Activated CD4-positive, alpha-beta T cell treated with anti-CD3 and anti-CD28 coated beads for 48 hours (primary cell): ENCODE data around the gene AP4E1.
A peak's percentile ranks its signal among the peaks of the same experiment; 100 is the strongest.
"Not testable (repeated sequence)": the region's sequence is repeated elsewhere in the genome, so short reads cannot be mapped to it uniquely, and the experiment has no call there.

ENCODE experiments used
- DNase-seq: peaks from one replicate; pipeline ENCODE4 v3.0.0-alpha.2; 2020

Gene AP4E1

DNA sequence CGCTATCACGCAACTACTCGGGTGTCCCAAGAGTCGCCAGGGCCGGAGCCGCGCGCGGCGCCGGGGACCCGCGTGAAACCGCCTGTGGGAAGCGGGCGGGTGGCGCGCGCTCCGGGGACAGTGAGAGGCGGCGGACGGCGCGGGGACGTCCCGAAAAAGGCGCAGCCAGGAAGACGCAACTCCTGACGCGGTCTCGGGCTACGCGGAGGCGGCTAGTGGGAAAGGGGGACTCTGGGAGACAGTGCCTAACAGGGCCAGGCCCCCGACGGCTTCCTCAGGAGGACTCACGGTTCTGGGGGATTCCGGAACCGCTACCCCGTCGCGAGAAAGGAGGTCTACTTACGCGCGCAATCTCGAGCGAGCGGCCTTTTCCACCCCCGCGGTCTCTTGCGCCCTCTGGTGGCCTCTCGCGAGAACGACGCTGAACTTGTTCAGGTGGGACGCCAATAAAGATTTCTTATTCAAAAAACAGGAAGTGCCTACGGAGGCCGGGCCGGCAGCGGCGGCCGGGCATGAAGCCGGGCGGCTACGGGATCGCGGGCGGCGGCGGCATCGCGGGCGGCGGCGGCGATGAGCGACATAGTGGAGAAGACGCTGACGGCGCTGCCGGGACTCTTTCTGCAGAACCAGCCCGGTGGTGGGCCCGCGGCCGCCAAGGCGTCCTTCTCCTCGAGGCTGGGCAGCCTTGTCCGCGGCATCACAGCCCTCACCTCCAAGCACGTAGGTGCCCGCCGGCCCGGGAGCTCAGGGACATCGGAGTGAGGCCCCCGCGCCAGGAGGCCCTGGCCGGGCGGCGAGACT is at the start of gene AP4E1:
Gene AP4E1, plus strand, starts transcription at position 475 of the 801 bp plus-strand sequence. Its CDS starts 96 bp downstream, at position 571.
- DNase-seq = peak; percentile 96

DNA sequence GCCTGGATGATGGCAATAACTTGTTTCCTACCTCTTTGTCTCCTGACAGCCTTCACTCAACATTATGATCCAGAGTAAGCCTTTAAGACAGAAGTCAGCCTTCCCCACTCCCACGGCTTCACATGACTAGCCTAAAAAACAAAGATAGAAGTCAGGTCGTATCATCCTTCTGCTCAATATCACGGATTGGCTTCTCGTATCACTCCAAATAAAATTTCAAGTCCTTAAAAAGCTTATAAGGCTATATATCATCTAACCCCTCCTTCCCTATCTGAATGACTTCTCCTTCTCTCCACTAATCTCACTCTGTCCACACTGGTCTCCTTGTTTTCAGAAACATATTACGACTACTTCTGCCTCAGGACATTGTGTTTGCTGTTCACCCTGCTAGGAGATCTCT is 47.7 kb upstream of the AP4E1 start:
- no peak for DNase-seq

DNA sequence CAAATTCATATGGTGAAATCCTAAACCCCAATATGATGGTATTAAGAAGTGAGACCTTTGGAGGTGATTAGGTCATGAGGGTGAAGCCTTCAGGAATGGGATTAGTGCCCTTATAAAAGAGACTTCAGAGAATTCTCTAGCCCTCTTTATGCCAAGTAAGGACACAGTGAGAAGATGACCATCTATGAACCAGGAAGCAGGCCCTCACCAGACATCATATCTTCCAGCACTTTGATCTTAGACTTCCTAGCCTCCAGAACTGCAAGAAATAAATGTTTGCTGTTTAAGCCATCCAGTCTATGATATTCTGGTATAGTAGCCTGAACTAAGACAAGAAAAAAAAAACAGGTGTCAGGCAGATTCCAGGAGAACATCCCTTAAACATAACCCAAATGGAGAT is 45.9 kb upstream of the AP4E1 start:
- DNase-seq = no peak

DNA sequence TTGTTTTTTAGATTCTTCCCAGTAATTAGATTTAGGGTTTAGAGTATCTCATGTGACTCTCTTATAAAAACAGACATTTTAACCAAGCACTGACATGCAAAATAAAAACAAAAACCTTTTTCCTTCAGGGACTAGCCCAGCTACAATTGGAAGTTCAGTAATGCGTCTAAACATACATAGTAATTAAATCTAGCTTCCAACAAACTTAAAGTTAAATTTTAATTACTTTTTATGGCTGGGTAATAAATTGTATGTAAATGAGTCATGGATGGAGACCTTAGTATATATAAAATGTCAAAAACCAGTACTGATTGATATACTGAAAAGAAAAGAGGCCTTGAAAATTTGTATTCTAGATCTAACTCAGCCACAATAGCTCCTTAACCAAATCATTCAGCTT is 43.6 kb upstream of the AP4E1 start:
- no peak for DNase-seq

DNA sequence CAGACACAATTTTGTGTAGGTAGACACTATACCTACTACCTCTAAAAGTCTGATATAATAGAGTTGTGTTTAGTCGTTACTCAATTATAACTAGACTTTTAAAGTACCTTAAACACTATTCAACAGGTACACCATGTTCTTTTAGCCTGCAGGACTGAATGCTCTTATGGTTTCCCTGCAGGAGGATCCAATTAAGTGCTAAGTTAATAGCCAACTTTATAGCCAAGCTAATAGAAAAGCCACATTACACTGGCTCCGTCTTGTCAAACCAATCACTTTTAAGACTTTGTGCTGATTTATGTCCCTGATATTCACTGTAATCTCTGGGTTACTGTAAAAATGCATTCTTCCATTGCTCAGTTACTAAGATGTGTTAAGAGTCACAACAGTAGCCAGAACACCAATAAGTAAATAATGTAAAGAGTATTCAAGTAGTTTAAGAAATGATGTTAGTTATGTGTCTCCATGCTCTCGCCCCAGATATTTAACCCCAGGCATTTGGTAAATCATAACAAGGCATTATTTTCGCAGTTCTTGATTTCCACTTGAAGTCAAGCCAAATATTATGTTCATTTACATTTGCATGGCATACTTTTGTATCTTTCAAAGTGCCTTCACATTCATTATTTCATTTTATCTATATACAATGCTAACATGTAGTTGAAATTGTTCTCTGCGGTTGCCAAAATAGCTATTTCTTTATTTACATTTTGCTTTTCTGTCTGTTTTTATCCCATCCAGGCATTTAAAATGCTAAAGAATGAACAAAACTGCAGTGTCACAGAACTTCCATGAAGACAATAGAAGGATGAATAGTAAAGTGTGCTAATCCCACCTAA is 42.7 kb upstream of the AP4E1 start:
- DNase-seq = no peak

DNA sequence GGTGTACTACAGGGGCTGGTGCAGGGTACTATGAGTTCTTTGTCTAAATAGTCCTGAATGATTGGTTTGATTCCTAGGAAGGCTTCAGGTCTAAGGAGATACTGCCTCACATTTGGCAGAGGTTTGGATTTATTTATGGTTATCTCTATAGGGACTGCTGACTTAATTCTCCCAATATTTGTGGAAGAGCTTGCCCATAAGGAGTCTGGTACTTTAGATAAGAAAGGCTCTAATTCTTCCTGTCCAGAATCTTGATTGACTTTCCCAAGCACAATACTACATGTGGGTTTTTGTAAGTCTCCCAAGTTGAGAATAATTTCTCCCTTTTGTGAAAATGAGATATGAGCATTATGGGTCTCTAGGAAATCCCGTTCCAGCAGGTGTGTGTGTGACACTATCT is 36.7 kb upstream of the AP4E1 start:
- DNase-seq = no peak

DNA sequence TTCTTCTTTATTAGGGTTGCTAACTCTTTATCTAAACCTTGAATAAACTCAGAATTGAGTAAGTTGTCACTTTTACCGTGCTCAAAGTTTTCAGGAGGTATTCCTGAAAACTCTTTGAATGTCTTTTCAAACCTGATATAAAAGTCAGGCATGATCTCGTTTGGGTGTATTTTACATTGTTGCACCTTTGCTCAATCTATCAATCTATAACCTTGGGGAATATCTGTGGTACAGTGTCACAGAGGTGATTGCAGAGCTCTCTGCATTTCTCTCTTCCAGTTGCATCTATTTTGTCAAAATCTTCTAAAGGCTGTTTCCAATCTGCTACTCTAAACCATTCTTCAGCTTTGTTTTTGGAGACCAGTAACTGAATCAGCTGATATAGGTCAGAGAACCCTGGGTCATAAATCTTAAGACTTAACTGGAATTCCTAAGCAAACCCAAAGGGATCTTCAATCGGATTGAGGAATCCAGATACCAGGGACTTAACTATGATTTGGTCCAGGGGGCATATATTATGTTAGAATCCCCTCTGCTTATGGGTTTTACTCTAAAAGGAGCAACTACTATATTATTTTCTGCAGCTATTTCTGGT is 35.6 kb upstream of the AP4E1 start:
- no peak for DNase-seq

DNA sequence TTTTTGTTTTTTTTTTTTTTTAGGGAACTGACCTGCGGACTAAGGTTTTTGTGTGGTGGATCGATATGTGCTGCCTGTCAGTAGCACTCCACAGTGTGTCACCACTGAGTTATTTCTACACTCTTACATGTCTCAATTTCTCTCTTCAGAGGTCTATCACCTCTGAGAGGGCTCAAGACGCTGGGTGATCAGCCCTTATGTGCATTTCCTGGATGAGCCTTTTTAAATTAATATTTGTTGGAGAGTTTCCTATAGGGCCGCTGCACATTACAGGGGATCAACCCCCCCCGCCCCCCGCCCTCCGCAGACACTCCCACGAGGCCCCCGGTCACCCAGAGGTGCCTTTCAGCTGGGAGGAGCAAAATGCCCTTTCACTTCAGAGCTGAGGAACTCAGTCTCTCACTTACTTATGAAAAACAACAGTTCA is 34.5 kb upstream of the AP4E1 start:
- DNase-seq = no peak

DNA sequence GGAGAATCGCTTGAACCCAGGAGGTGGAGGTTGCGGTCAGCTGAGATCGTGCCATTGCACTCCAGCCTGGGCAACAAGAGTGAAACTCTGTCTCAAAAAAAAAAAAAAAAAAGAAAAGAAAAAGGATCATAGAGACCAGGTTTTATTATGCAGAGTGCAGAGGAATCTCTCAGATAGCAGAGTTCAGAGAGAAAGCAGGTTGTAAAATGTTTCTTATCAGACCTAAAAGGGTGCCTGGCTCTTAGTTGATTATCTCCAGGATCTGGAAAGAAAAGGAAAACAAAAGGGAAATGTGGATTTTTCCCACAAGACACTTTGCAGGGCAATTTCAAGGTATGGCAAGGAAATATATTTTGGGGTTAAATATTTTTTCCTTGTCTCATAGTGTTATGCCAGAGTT is 33.2 kb upstream of the AP4E1 start:
- not testable (repeated sequence) for DNase-seq

DNA sequence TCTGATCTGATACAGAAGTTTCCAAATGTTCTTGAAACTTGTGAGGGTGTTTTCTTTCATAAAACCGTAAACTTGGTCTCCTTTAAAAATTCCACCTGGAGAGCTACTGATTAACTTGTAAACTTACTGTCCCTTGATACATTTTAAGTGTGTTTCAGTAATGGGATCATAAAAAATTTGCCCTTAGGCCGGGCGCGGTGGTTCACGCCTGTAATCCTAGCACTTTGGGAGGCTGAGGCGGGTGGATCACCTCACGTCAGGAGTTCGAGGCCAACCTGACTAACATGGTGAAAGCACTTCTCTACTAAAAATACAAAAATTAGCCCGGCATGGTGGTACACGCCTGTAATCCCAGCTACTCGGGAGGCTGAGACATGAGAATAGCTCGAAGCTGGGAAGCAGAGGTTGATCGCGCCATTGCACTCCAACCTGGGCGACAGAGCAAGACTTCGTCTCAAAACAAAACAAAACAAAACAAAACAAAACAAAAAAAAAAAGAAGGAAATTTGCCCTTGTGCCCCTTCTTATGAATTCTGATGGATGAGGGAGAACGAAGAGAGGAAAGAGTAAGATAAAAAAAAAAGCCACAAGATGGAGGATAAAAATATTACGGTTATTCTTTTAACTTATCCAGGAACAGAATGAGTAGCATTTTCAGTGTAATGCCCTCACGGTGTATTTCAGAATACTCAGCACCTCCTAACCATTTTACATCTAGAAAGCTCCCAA is 32.1 kb upstream of the AP4E1 start:
- DNase-seq = no peak

DNA sequence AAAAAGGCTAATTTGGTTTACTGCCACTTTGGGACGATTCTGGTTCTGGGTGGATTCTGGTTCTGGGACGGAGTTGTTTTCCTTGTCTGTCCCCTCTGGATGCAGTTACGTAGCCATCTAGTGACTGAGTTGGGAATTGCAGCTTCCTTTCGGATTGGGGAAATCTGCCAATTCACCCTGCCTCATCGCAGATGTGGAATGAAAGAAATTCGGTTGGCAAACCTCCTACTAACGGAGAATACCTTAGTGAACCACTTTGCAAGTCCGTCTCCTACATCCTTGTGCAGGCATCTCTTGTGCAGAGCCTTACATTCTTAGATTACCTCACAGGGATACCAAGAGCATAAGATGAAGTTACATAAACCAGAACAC is 31.5 kb upstream of the AP4E1 start:
- DNase-seq = peak; percentile 73

DNA sequence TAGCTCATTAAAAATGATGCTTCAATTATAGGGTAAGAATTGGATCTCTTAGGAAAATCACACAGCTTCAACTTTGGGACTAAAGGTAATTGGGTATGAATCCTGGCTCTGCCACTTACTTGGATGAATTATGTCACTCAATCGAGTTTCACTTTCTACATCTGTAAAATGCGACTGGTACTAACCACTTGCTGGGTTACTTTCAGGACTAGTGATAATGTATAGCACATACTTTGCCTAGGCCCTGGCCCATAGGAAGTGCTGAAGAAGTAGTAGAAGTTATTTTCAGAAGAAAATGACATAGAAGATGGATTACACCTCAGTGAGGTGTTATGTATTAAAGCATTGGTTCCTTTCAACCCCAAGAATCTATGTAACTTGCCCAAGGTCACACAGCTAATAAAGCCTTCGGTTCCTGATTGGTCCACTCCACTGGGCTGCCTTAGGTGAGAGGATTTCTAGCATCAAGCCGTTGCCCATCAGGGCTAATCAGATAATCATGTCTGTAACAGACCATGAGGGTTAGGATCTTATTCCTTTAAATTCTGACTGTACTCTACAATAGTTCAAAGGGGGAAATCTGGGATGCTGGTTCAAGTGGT is 29.4 kb upstream of the AP4E1 start:
- DNase-seq = peak; percentile 39

DNA sequence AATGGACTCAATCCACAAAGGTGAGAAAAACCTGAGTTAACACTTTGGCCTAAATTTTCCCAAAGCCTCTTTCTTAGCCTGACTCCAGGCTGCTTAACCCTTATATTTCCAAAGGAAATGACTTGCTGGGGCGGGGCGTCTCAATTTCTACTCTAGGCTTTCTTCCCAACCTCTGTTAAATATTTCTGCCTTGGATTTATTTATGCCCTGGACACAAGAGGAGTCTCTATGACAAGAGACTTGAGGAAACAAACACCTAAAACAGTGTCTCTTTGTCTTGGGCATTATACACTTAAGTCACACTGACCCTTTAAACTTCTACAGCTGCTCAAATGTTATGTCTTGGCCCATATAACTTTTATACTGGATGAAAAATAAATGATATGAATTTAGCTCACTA is 28.3 kb upstream of the AP4E1 start:
- no peak for DNase-seq

DNA sequence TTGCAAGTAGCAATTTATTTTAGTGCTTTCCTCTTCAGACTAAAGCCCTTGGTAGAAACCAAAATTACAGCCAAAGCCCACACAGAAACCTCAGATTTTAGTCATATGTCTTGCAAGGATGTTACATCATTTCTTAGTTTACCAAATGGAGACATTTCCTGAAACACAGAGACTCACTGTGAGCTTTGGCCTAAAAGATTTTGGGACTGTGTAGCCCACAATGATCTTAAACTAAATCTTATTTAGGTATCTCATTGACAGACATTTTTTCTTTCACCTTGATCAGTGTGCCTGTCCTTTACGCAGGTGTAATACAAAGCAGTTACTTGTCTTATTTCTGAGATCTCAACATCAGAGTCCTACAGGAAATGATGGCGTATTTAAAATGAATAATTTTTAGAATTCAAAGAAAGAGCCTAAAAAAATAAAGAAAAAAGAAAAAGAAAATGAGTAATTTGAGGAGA is 27.8 kb upstream of the AP4E1 start:
- DNase-seq = no peak

DNA sequence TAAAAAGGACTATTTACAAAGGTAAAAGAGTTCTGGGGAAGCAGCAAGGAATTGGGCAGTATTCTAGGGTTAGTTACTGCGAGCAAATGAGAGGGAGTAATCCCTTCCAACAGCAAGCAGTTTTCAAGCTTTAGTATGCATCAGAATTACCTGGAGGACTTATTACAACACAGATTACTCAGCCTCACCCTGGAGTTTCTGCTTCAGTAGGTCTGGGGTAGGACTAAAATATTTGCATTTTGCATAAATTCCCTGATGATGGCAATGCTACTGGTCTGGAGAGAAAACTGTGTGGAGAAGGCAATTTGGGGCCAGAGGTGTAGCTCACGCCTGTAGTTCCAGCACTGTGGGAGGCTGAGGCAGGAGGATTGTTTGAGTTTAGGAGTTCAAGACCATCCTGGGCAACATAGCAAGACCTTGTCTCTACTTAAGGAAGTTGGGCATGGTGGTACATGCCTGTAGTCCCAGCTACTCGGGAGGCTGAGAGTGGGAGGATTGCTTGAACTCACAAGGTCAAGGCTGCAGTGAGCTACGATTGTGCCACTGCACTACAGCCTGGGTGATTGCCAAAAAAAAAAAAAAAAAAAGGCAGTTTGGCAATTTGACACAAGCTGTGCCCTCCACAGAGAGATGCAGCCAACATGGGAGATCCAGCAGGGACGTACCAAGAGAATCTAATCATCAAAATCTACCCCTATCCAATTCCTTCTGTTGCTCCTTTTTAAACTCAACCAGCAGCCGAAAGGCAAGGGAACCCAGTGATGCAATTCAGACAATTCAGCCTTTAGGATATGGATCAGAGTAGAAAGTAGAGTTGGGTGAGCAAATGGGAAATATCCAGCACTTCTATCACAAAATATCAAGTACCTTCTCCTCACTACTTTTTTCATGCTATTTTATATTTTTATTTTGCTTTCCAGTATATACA is 27.1 kb upstream of the AP4E1 start:
- peak; percentile 5 for DNase-seq

DNA sequence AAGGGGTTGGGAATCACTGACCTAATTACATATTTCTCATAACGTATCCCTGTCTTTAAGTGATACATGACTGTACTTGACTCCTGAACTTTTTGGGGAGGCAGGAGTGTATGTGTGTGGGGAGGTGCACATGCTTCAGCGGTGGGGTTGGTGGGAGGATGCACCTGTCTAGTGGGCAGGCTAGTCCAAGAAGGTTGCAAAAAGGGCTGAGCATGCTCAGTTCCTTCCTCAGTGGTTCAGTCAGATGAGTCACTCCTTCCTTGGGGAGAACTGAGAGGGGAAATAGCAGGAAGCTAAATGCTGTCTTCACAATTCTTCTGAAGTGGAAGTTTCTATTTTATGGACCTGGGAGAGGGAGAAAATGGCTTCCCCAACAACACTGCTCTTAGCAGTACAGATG is 24.6 kb upstream of the AP4E1 start:
- peak; percentile 11 for DNase-seq

DNA sequence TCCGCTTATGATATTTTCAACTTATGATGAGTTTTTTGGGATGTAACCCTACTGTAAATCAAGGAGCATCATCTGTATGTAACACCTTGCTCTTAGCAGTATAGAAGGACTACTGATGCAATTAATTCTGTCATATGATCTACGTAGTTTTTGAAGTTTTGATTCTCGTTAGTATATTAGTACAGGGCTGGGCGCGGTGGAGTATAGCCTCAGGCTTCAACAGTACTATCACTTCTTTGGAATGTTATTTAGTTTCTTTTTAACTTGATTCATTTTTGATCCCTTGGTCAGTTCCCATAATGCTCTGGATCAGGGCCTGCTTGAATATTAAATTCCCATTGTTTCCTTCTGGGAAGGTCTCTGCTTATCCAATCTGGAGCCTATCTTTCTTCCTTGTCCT is 23.9 kb upstream of the AP4E1 start:
- no peak for DNase-seq

DNA sequence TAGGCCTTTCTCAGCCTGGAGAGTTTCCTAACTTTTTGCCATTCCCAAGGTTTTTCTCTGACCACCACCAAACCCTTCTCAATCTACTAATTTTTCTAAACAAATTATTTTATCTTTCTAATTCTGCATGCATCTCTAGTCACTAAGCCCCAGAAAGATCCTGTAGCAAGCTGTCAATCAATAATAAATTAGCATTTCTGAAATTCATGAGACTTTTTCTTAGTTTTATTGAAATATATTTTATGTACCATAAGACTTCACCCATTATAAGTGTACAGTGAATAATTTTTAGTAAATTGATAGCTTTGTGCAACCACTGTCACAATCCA is 22.4 kb upstream of the AP4E1 start:
- DNase-seq = no peak

DNA sequence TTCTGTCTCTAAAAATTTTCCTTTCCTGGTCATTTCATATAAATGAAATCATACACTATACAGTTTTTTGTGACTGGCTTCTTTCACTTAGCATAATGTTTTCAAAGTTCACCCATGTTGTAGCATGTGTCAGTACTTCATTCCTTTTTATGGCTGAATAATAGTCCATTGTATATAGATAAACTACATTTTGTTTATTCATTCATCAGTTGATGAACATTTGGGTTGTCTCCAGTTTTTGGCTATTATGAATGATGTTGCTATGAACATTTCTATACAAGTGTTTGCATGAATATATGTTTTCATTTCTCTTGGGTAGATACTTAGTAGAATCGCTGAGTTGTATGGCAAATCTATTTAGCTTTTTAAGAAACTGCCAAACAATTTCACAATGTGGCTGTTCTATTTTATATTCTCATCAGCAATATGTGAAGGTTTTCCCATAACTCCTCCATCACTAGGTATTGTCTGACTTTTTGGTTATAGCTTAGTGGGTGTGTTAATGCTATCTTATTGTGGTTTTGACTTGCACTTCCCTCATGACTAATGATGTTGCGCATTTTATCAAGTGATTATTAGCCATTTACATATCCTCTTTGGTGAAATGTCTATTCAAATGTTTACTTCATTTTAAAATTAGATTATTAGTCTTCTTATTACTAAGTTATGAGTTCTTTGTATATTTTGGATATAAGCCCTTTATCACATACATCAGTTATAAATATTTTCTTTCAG is 21.7 kb upstream of the AP4E1 start:
- no peak for DNase-seq

DNA sequence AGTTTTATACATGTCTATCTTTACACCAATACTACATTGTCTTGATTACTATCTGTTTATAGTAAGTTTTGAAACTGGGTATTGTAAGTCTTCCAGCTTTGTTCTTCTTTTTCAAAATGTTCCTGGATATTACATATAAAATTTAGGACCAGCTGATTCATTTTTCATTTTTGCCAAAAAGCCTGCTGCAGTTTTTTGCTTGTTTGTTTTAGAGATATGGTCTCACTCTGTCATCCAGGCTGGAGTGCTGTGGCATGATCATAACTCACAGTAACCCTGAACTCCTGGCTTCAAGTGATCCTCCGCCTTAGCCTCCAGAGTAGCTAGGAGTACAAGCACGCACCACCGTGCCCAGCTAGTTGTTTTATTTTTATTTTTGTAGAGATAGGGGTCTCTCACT is 20.4 kb upstream of the AP4E1 start:
- DNase-seq = no peak

DNA sequence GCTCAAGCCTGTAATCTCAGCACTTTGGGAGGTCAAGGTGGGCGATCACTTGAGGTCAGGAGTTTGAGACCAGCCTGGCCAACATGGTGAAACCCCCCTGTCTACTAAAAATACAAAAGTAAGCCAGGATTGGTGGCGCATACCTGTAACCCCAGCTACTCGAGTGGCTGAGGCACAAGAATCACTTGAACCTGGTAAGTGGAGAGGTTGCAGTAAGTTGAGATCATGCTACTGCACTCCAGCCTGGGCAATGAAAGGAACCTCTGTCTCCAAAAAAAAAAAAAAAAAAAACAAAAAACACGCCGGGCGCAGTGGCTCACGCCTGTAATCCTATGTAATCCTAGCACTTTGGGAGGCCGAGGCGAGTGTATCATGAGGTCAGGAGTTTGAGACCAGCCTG is 18.9 kb upstream of the AP4E1 start:
- no peak for DNase-seq
